GM12891 (cell line): ENCODE measurements around the gene CA10.

ENCODE experiments used
- PAX5 ChIP-seq: IDR thresholded peaks from 2 replicates; pipeline ENCODE4 v1.6.1; 2011; ENCODE audit warnings: low read length, moderate library complexity, mild to moderate bottlenecking; ENCODE audit not compliant: insufficient read depth, severe bottlenecking
- POLR2A ChIP-seq: IDR thresholded peaks from 2 replicates; pipeline ENCODE4 v1.6.1; 2011; ENCODE audit warnings: low read depth, low read length, control low read depth
- POLR2AphosphoS5 ChIP-seq: IDR thresholded peaks from 2 replicates; pipeline ENCODE4 v1.6.1; 2011; ENCODE audit warnings: low read depth, low read length, control low read depth
- POU2F2 ChIP-seq: IDR thresholded peaks from 2 replicates; pipeline ENCODE4 v1.6.1; 2011; ENCODE audit warnings: low read depth, mild to moderate bottlenecking, control low read depth, low read length, moderate library complexity
- SPI1 ChIP-seq: IDR thresholded peaks from 2 replicates; pipeline ENCODE4 v1.6.1; 2011; ENCODE audit warnings: low read depth, low read length, control low read depth
- TAF1 ChIP-seq: IDR thresholded peaks from 2 replicates; pipeline ENCODE4 v1.6.1; 2011; ENCODE audit warnings: low read depth, low read length, control low read depth

DNA sequence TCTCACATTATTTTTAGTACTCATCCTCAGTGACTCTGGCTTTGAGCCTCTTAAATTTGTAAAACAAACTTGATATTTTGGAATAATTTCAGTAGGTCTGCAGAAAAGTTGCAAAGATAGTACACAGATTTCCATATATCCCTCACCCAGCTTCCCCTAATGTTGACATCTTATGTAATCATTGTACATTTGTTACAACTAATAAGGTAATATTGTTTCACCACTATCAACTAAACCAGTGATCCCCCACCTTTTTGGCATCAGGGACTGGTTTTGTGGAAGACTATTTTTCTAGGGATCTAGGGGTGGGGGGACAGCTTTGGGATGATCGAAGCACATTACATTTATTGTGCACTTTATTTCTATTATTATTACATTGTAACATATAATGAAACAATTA lies 391.2 kb downstream of the CA10 start:
- TF ChIP-seq POLR2A (no peak), POLR2AphosphoS5 (no peak), SPI1 (no peak), TAF1 (no peak), POU2F2 (no peak), PAX5 (no peak)
